Endothelial cell of umbilical vein (primary cell): ENCODE results near the gene GRM4. TPM values are rescaled to one million over a fixed set of nuclear protein-coding genes. Genes with fewer than 3 reads are reported as not detected.

ENCODE experiments used
- BruUV-seq: library from RNA; stranded (reverse); fragments of 400-500 nt; replicated peaks from 2 replicates; lab custom pipeline; 2021; lab: Mats Ljungman, UMichigan
- CTCF ChIA-PET: fragments of 300-600, 350-600 bp; sonication (Branson Sonifier 250); formaldehyde crosslinking; loops from one replicate; lab custom pipeline; 2021; ENCODE audit warnings: antibody characterized with exemption, inconsistent platforms; lab: Charles Lee
- POLR2A ChIA-PET: fragments of 300-600, 350-600 bp; sonication (Branson Sonifier 250); formaldehyde crosslinking; loops from one replicate; lab custom pipeline; 2021; ENCODE audit warnings: antibody characterized with exemption, inconsistent platforms; lab: Charles Lee
- DNase-seq: peaks from one replicate; pipeline ENCODE4 v3.0.0-alpha.2; 2011; ENCODE audit warnings: low read depth, low spot score
- FAIRE-seq: peaks from 2 replicates; lab custom pipeline; 2011; peaks lifted over from hg19 to GRCh38; lab: Jason Lieb, UNC
- H2AFZ ChIP-seq: 2 replicates; pipeline ENCODE4 v1.6.0; 2012; ENCODE audit warnings: low read depth, low read length, control low read depth, inconsistent platforms
- H3K27ac ChIP-seq: 2 replicates; pipeline ENCODE4 v1.5.1; 2011; ENCODE audit warnings: low read depth, mild to moderate bottlenecking, control low read depth, low read length, moderate library complexity; ENCODE audit not compliant: insufficient read depth
- H3K27me3 ChIP-seq, 2 experiments: 2 replicates each; pipeline versions ENCODE4 v1.6.0 to v1.6.1; 2011; ENCODE audit warnings: low read length in 2 of 2, mixed read lengths in 1 of 2; ENCODE audit not compliant: control insufficient read depth in 2 of 2, insufficient read depth in 2 of 2
- H3K36me3 ChIP-seq, 2 experiments: 2 replicates in 1 of 2; 3 replicates in 1 of 2; pipeline ENCODE4 v1.5.1; 2011; ENCODE audit warnings: low read length in 2 of 2, mild to moderate bottlenecking in 1 of 2, moderate library complexity in 1 of 2; ENCODE audit not compliant: control insufficient read depth in 2 of 2, insufficient read depth in 2 of 2; ENCODE audit errors: extremely low read depth in 1 of 2
- H3K4me1 ChIP-seq: 3 replicates; pipeline ENCODE4 v1.5.1; 2011; ENCODE audit warnings: mild to moderate bottlenecking, low read length; ENCODE audit not compliant: control insufficient read depth, insufficient read depth; ENCODE audit errors: extremely low read depth
- H3K4me2 ChIP-seq: 2 replicates; pipeline ENCODE4 v1.6.1; 2011; ENCODE audit warnings: low read length, control low read depth, mixed read lengths; ENCODE audit not compliant: insufficient read depth
- H3K4me3 ChIP-seq, 3 experiments: fragments of 200-600 bp in 1 of 3; sonication (generic), shearing (Covaris generic) in 1 of 3; replicated peaks in 1 of 3; 2 replicates each; pipeline ENCODE4 v1.5.1; 2011 to 2016; ENCODE audit warnings: control low read depth in 3 of 3, low read length in 3 of 3, mild to moderate bottlenecking in 2 of 3, inconsistent platforms in 1 of 3, low read depth in 1 of 3, moderate library complexity in 1 of 3; ENCODE audit not compliant: insufficient read depth in 1 of 3
- H3K79me2 ChIP-seq: 2 replicates; pipeline ENCODE4 v1.6.0; 2012; ENCODE audit warnings: low read length, inconsistent platforms; ENCODE audit not compliant: control insufficient read depth, insufficient read depth
- H3K9ac ChIP-seq: replicated peaks from 2 replicates; pipeline ENCODE3; 2011; ENCODE audit warnings: low read length, control low read depth; ENCODE audit not compliant: insufficient read depth; ENCODE audit errors: extremely low read depth
- H3K9me1 ChIP-seq: replicated peaks from 3 replicates; pipeline ENCODE4 v1.6.0; 2011; ENCODE audit warnings: mild to moderate bottlenecking, low read length; ENCODE audit not compliant: control insufficient read depth, insufficient read depth; ENCODE audit errors: extremely low read depth
- H3K9me3 ChIP-seq: replicated peaks from 2 replicates; pipeline ENCODE4 v1.5.1; 2012; ENCODE audit warnings: low read length, inconsistent platforms; ENCODE audit not compliant: control insufficient read depth, insufficient read depth
- H4K20me1 ChIP-seq: replicated peaks from 2 replicates; pipeline ENCODE3; 2011; ENCODE audit warnings: mild to moderate bottlenecking, low read length; ENCODE audit not compliant: control insufficient read depth, insufficient read depth; ENCODE audit errors: extremely low read depth
- EZH2 ChIP-seq: IDR thresholded peaks from 2 replicates; pipeline ENCODE4 v1.6.1; 2012; ENCODE audit warnings: borderline replicate concordance, low read depth, mild to moderate bottlenecking, moderate library complexity, low read length, inconsistent platforms; ENCODE audit not compliant: severe bottlenecking
- FOS ChIP-seq: IDR thresholded peaks from 2 replicates; pipeline ENCODE4 v1.6.1; 2011; ENCODE audit warnings: mild to moderate bottlenecking, low read length, moderate library complexity, borderline replicate concordance; ENCODE audit not compliant: insufficient read depth
- GATA2 ChIP-seq: IDR thresholded peaks from 2 replicates; pipeline ENCODE4 v1.7.0; 2011; ENCODE audit warnings: low read depth, mild to moderate bottlenecking, moderate library complexity, mixed read lengths, low read length; ENCODE audit not compliant: insufficient read length, insufficient read depth
- JUN ChIP-seq: IDR thresholded peaks from 2 replicates; pipeline ENCODE4 v1.6.1; 2011; ENCODE audit warnings: borderline replicate concordance, low read depth; ENCODE audit not compliant: insufficient read length, insufficient read depth
- MYC ChIP-seq: IDR thresholded peaks from one replicate; pipeline ENCODE4 v1.6.1; 2011; ENCODE audit warnings: mild to moderate bottlenecking, low read depth, low read length
- POLR2A ChIP-seq: IDR thresholded peaks from 2 replicates; pipeline ENCODE4 v1.6.1; 2012; ENCODE audit warnings: low read depth, mild to moderate bottlenecking, control low read depth, low read length
- POLR2AphosphoS5 ChIP-seq: IDR thresholded peaks from 2 replicates; pipeline ENCODE4 v1.6.1; 2012; ENCODE audit warnings: low read depth, mild to moderate bottlenecking, control low read depth, low read length, moderate library complexity; ENCODE audit not compliant: insufficient read depth
- dilution Hi-C: fragments of 300-500 bp; cut with MboI; formaldehyde crosslinking; loops from one replicate; pipeline ENCODE4 v1.15.0; 2019; ENCODE audit warnings: low sequenced_read_pairs; ENCODE audit not compliant: extremely low pct_ligation_motif_present
- intact Hi-C: fragments of 100-400 bp; cut with micrococcal nuclease; formaldehyde crosslinking; loops from one replicate; pipeline ENCODE4 v1.10.0; 2022
- polyA plus RNA-seq, 4 experiments: library from polyadenylated mRNA; depleted of rRNA in 3 of 4; stranded (reverse) in 3 of 4; unstranded in 1 of 4; fragments of >200 nt; gene quantifications; 2 replicates each; pipeline versions ENCODE4 v1.2.1 to v1.2.3, GENCODE V29; 2011 to 2012; ENCODE audit warnings: missing spikeins in 1 of 4
- total RNA-seq: library from RNA; stranded (reverse); gene quantifications from 2 replicates; pipeline ENCODE4 v1.2.3, GENCODE V29; 2021
- TF ChIP-seq, protein P1 (sequence below), 2 donors: IDR thresholded peaks; 1 replicate in 1 of 2; 2 replicates in 1 of 2; pipeline ENCODE4 v1.5.1; 2011; ENCODE audit warnings: low read length in 2 of 2, mild to moderate bottlenecking in 2 of 2, moderate library complexity in 2 of 2, control low read depth in 1 of 2, inconsistent platforms in 1 of 2, low read depth in 1 of 2; ENCODE audit not compliant: insufficient read depth in 1 of 2; ENCODE audit errors: extremely low read depth in 1 of 2
- TF ChIP-seq, protein P2 (sequence below): IDR thresholded peaks from 2 replicates; pipeline ENCODE4 v1.6.1; 2011; ENCODE audit not compliant: insufficient read depth, insufficient read length

GRM4 gene
- total and polyA plus RNA-seq, 2 donors (not counting 3 experiments of a cell fraction or from before 2014, with no cell fraction given) = 0.03 TPM; not detected in 1

DNA sequence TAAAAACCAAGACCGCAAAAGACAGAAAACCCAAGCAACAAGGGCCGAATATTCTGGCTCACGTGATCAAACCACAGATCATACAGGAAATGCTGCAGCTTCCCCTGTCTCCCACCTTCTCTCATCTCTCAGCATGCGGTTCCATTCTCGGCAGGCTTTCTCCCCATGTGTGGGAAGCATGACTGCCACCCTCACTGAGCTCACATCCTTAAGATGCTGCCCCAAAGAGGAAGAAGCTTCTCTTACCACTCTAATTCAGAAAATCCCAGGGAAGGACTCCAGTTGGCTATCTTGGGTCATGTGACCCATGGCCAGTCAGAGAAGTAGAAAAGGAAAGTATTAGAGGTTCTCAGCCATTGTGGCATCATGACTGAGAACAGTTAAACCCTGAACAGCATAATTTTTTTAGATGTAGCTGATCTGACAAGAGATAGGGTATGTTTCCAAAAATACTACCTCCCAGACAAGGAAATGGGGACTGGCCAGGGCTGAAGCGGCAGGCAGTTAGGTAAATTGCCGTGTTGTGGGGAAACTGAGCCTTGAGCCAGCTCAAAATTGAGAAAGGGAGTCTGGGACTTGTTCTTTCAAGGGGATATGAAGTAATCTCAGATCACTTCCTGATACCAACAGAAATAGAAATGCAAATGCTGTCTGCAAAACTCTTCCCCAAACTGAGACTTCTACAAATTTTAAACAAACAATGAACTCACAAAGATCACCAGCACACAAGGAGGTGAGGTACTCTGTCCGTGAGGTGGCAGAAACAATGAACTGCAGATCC is 37.1 kb upstream of the GRM4 start:
- Histone ChIP-seq H3K36me3 (no peaks in the 10 kb centered on the region), H3K4me3 (no peak overlapping the region), H3K9me3 (no peaks in the 10 kb centered on the region), H3K27ac (no peak overlapping the region), H2AFZ (no peak overlapping the region), H3K79me2 (no peaks in the 10 kb centered on the region), H3K27me3 (no peaks in the 10 kb centered on the region), H3K9me1 (no peaks in the 10 kb centered on the region), H3K9ac (no peak overlapping the region), H3K4me1 (no peaks in the 10 kb centered on the region), H3K4me2 (no peak overlapping the region), H4K20me1 (no peaks in the 10 kb centered on the region)
- dilution Hi-C loops = no loop called here
- DNase-seq (no peak), FAIRE-seq (no peak)
- TF ChIP-seq POLR2A = no peak
- no peak for TF ChIP-seq GATA2
- TF ChIP-seq FOS = no peak
- TF ChIP-seq, protein P1, sequence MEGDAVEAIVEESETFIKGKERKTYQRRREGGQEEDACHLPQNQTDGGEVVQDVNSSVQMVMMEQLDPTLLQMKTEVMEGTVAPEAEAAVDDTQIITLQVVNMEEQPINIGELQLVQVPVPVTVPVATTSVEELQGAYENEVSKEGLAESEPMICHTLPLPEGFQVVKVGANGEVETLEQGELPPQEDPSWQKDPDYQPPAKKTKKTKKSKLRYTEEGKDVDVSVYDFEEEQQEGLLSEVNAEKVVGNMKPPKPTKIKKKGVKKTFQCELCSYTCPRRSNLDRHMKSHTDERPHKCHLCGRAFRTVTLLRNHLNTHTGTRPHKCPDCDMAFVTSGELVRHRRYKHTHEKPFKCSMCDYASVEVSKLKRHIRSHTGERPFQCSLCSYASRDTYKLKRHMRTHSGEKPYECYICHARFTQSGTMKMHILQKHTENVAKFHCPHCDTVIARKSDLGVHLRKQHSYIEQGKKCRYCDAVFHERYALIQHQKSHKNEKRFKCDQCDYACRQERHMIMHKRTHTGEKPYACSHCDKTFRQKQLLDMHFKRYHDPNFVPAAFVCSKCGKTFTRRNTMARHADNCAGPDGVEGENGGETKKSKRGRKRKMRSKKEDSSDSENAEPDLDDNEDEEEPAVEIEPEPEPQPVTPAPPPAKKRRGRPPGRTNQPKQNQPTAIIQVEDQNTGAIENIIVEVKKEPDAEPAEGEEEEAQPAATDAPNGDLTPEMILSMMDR (IDR thresholded peaks at IDR 0.05; ENCODE audit: extremely low read depth in 1 of 2, insufficient read depth in 1 of 2, low read depth in 1 of 2, low read length in 2 of 2) = no peak
- TF ChIP-seq, protein P2, sequence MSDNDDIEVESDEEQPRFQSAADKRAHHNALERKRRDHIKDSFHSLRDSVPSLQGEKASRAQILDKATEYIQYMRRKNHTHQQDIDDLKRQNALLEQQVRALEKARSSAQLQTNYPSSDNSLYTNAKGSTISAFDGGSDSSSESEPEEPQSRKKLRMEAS = no peak
- no peak for TF ChIP-seq POLR2AphosphoS5
- TF ChIP-seq JUN = no peak
- TF ChIP-seq EZH2 = no peak
- no peak for TF ChIP-seq MYC
- intact Hi-C loops = no loop called here
- BruUV-seq = no TSS peak
- POLR2A ChIA-PET = no interaction called here
- CTCF ChIA-PET = interaction anchor here (0.8 to 1.2 kb wide), 3 partner anchors 19 to 277 kb away, joined by 3 to 5 read pairs (median 3); partner anchors contain the start of gene HMGA1
